ENCODE results near the gene USP17L26. TPM values are rescaled to one million over a fixed set of nuclear protein-coding genes. Genes with fewer than 3 reads are reported as not detected.
"Not testable (repeated sequence)": the region's sequence is repeated elsewhere in the genome, so short reads cannot be mapped to it uniquely, and the experiment has no call there.

Gene USP17L26
- total RNA-seq = not detected in 2 replicates

- DNase-seq (ENCODE audit: low read depth in 2 of 2) = not testable (repeated sequence)
These were observed at the start of gene USP17L26 for GRCh38 chr4:9334358-9334757. Gene USP17L26, plus strand, starts transcription at chr4:9334658. Its CDS starts 0 bp downstream, at chr4:9334658.

GRCh38 chr4:9324191-9324590 is 10.3 kb upstream of the USP17L26 start:
- DNase-seq (ENCODE audit: low read depth in 2 of 2) = not testable (repeated sequence)

GRCh38 chr4:9324865-9325264 is 9.6 kb upstream of the USP17L26 start, which contains the start of gene USP17L24:
Gene USP17L24, plus strand, starts transcription at chr4:9325165. Its CDS starts 0 bp downstream, at chr4:9325165.
- DNase-seq (ENCODE audit: low read depth in 2 of 2) = not testable (repeated sequence)

- not testable (repeated sequence) for DNase-seq (ENCODE audit: low read depth in 2 of 2)
These were observed 4.8 kb upstream of the USP17L26 start, which contains the start of gene USP17L25 for GRCh38 chr4:9329611-9330010. Gene USP17L25, plus strand, starts transcription at chr4:9329911. Its CDS starts 0 bp downstream, at chr4:9329911.

GRCh38 chr4:9339103-9339502 is 4.6 kb downstream of the USP17L26 start, which contains the start of gene USP17L5:
Gene USP17L5, plus strand, starts transcription at chr4:9339403. Its CDS starts 0 bp downstream, at chr4:9339403.
- DNase-seq (ENCODE audit: low read depth in 2 of 2) = not testable (repeated sequence)

GRCh38 chr4:9343848-9344247 is 9.4 kb downstream of the USP17L26 start, which contains the start of gene USP17L27:
Gene USP17L27, plus strand, starts transcription at chr4:9344148. Its CDS starts 0 bp downstream, at chr4:9344148.
- DNase-seq (ENCODE audit: low read depth in 2 of 2) = not testable (repeated sequence)

GRCh38 chr4:9348593-9348992 is 14.1 kb downstream of the USP17L26 start, which contains the start of gene USP17L28:
Gene USP17L28, plus strand, starts transcription at chr4:9348893. Its CDS starts 0 bp downstream, at chr4:9348893.
- DNase-seq (ENCODE audit: low read depth in 2 of 2) = not testable (repeated sequence)

GRCh38 chr4:9350866-9351265 is 16.4 kb downstream of the USP17L26 start:
- DNase-seq (ENCODE audit: low read depth in 2 of 2) = not testable (repeated sequence)

- not testable (repeated sequence) for DNase-seq (ENCODE audit: low read depth in 2 of 2)
These were observed 18.9 kb downstream of the USP17L26 start, which contains the start of gene USP17L29 for GRCh38 chr4:9353338-9353737. Gene USP17L29, plus strand, starts transcription at chr4:9353638. Its CDS starts 0 bp downstream, at chr4:9353638.

- DNase-seq (ENCODE audit: low read depth in 2 of 2) = not testable (repeated sequence)
These were observed 28.4 kb downstream of the USP17L26 start, which contains the start of gene USP17L30 for GRCh38 chr4:9362829-9363228. Gene USP17L30, plus strand, starts transcription at chr4:9363129. Its CDS starts 0 bp downstream, at chr4:9363129.

- not testable (repeated sequence) for DNase-seq (ENCODE audit: low read depth in 2 of 2)
These were observed 45.4 kb downstream of the USP17L26 start for GRCh38 chr4:9379881-9380280.

GRCh38 chr4:9381012-9381534 is 46.6 kb downstream of the USP17L26 start:
- not testable (repeated sequence) for DNase-seq (ENCODE audit: low read depth in 2 of 2)

- no peak for DNase-seq (ENCODE audit: low read depth in 2 of 2)
These were observed 49.7 kb downstream of the USP17L26 start for GRCh38 chr4:9384126-9384525.

Other genes starting within 250 kb of the USP17L26 start
- gene FAM90A26, start 164.2 kb upstream of the USP17L26 start, total RNA-seq = not detected in 2 replicates
- not detected in 2 replicates for gene USP17L10, start 124.0 kb upstream of the USP17L26 start, total RNA-seq
- not detected in 2 replicates for gene USP17L11, start 119.3 kb upstream of the USP17L26 start, total RNA-seq
- gene USP17L12, start 114.5 kb upstream of the USP17L26 start, total RNA-seq = not detected in 2 replicates
- gene USP17L13, start 109.8 kb upstream of the USP17L26 start, total RNA-seq = not detected in 2 replicates
- gene USP17L15, start 100.3 kb upstream of the USP17L26 start, total RNA-seq = not detected in 2 replicates
- gene USP17L17, start 90.8 kb upstream of the USP17L26 start, total RNA-seq = not detected in 2 replicates
- not detected in 2 replicates for gene USP17L18, start 86.0 kb upstream of the USP17L26 start, total RNA-seq
- not detected in 2 replicates for gene USP17L19, start 81.3 kb upstream of the USP17L26 start, total RNA-seq
- not detected in 2 replicates for gene USP17L20, start 76.5 kb upstream of the USP17L26 start, total RNA-seq
- gene USP17L21, start 71.8 kb upstream of the USP17L26 start, total RNA-seq = not detected in 2 replicates
- gene USP17L22, start 67.0 kb upstream of the USP17L26 start, total RNA-seq = not detected in 2 replicates
- not detected in 2 replicates for gene USP17L24, start 9.5 kb upstream of the USP17L26 start, total RNA-seq
- not detected in 2 replicates for gene USP17L25, start 4.7 kb upstream of the USP17L26 start, total RNA-seq
- gene USP17L5, start 4.7 kb downstream of the USP17L26 start, total RNA-seq = not detected in 2 replicates
- gene USP17L27, start 9.5 kb downstream of the USP17L26 start, total RNA-seq = not detected in 2 replicates
- not detected in 2 replicates for gene USP17L28, start 14.2 kb downstream of the USP17L26 start, total RNA-seq
- not detected in 2 replicates for gene USP17L29, start 19.0 kb downstream of the USP17L26 start, total RNA-seq
- not detected in 2 replicates for gene USP17L30, start 28.5 kb downstream of the USP17L26 start, total RNA-seq
- not detected in 2 replicates for gene DEFB131A, start 109.8 kb downstream of the USP17L26 start, total RNA-seq